GM21367 (cell line): ENCODE results near the gene ELOA.
"Not testable (repeated sequence)": the region's sequence is repeated elsewhere in the genome, so short reads cannot be mapped to it uniquely, and the experiment has no call there.

Experiments
- ATAC-seq: cut with Tn5 transposase; IDR thresholded peaks from one replicate; pipeline ENCODE4 v1.9.1; 2021; ENCODE audit not compliant: unreplicated experiment

Gene ELOA

DNA sequence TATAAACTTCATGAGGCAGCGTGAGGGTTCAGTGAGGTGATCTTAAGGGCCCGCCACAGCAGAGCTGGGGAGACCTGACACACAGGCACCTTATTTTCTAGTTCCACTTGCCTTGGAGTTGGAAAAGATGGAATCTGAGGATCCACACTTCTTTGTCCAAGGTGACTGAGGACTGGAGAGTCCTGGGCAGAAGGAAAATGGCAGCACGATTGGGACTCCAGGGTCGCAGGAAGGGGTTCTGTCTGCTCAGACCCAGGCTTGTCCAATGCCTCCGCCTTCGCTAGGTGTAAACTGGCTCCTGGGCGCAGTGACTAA, 55.9 kb downstream of the ELOA start:
- ATAC-seq, result no peak

DNA sequence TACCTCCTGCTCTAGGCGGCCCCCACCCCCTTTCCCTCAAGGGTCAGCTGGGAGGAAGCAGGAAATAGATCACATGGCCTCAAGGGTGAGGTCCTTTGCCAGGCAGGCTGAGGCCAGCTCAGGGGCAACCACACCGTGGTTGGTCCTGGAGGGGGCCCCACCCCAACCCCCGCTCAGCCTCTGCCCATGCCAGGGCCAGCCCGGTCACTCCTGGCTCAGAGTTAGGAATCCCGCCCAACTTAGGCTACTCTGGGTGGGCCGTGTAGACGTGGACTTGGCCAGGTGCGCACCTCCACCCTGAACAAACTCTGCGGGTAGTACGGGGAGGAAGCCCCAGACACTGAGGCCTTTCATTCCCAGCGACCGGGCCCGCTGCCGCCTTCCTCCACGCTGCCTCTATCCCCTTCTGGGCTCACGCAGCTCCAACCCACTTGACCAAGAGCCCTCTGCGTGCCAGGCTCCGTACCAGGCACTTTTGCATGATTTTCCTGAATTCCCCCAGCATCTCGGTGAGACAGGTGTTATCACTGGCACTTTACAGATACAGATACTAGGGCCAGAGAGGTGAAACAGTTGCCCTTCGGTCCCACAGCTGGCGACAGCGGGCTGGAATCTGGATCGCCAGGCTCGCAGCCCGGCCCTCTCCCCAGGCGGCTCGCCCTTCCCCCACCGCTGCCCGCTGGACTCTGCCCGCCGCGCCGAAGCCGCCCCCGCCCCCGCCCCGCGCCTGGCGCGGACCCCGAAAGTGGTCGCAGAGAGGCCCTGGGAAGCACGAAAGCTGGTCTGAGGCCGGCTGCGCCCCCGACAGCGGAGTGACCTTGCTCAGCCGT, 56.5 kb downstream of the ELOA start:
- ATAC-seq, result no peak

DNA sequence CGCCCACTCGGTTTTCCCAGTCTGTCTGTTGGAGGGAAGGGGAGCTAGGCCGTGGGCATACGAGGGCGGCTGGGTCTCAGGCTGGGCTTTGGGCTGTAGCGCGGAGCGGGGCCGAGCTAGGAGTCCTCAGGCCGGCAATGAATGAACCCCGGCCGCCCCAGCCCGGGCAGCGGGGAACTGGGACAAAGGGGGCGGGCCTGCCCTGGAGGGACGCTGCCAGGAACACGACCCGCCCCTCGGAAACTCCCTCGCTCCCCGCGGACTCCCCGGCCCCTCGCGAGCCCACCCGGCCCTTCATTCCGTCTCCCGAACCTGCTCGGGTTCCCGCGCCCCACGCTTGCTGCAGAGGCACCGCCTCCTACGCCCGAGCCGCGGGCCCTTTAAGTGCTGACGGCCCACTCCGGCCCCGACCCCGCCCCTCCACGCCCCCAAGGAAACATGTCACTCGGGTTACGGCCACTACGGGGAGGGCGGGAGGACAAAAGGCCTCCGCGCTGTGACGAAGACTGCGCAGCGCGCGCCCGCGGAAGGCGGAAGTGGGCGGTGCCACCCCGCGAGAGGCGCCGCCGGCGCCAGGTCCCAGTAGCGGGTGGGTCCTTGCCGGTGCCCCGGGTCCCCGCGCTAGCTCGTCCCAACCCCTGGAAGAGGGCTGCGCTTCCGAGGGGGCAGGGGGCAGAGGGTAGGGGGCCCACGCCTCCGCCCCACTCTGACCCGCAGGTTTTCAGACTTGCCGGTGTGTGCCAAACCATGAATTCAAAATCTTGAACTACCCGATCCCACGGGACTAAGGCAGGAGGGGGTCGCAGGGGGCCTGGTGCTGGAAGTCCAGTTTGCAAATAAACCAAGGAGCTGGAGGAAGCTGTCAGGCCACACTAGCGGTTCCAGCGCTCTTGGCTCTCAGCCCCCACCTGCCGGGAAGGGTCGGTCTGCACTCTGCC, 57.4 kb downstream of the ELOA start, which contains the start of gene GALE:
GALE (minus strand) TSS at position 355 of the 938 bp plus-strand sequence. CDS start 1,747 bp downstream, outside the sequence.
- peak; percentile 58 for ATAC-seq

DNA sequence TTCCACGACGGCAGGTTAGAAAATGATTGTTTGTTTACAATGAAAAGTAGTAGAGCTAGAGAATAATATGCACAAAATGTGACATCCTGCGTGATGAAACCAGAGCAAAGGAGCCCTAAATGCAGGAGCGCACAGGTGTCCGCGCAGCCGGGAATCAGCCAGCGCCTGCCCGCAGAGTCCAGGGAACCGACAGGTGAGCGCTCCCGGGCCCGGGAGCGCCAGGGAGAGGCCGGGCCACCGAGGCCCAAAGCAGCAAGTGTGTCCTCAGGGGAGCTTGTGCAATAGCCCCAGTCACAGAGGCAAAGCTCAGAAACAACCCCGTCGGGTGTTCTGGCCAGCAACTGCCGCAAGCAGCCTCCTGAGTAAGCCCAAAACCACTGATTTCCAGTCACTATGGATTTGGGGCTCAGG, 58.1 kb downstream of the ELOA start:
- no peak for ATAC-seq

DNA sequence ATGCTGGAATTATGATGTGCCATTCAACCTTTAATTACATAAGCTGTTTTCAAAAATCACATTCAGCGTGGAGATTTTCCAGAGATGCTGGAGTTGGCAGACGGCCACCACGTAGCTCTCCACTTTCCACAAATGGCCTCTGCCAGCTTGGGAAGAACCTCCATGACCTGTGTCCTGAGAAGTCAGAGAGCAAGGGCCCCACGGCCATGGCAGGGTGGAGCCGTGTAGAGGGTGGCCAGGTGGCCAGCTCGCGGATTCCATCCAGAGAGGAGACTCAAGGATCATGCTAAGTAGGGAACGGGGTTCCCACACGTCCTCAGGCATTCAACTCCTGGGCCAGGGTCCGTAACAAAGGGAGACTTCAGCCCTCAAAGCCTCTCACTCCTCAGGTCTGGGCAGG, 58.6 kb downstream of the ELOA start:
- no peak for ATAC-seq

DNA sequence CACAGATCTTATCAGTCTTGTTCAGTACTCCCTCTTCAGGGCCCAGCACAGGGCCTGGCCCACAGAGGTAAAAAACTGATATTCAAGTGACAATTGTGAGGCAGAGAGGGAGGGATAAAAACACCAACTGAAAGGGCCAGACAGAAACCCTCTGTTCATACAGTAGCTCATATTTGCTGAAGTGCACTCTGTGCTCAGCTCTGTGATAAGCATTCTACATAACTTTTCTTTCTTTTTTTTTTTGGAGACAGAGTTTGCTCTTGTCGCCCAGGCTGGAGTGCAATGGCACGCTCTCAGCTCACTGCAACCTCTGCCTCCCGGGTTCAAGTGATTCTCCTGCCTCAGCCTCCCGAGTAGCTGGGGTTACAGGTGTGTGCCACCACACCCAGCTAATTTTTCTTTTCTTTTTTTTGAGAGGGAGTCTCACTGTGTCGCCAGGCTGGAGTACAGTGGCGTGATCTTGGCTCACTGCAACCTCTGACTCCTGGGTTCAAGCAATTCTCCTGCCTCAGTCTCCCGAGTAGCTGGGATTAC, 59.6 kb downstream of the ELOA start:
- not testable (repeated sequence) for ATAC-seq

DNA sequence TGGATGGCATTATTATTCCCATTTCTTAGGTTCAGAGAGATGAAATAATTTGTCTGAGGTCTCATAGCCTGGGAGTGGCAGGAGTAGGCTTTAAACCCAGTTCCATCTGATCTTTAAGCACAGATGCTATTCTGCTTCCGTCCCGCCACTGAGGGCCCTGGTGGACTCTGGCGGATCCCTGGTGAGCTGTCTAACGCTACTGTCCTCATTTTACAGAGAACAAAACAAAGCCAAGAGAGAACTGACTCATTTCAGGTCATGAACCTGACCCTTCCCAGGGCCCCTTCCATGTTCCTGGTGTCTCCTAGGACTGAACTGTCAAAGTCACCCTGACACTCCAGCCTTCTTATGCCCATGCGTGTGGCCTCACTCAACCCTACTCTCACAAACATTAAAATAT, 60.4 kb downstream of the ELOA start:
- ATAC-seq, result no peak

DNA sequence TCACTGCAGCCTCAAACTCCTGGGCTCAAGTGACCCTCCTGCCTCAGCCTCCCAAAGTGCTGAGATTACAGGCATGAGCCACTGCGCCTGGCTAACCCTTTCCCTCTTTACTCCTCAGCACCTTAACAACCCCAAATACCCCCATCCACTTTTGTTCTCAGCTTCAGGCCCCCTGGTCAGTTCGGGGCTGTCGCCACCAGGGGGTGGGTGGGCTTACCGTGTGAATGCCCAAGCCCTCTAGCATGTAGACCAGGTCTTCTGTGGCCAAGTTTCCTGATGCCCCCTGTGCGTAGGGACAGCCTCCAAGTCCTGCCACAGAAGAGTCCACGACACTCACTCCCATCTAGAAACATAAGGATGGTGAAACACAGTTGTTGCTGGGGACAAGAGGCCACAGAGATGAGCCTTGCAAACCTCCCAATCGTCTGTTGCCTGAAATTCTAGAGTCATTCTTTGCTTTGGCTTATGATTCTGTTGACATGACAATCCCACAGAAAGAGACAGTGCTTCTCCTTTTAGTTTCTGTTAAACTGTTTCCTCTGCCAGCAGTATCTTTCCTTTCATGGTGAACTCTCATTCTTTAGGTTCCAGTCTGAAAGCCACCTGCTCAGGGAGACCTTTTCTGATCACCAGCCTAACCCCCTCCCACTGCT, 61.0 kb downstream of the ELOA start:
- ATAC-seq, result no peak

DNA sequence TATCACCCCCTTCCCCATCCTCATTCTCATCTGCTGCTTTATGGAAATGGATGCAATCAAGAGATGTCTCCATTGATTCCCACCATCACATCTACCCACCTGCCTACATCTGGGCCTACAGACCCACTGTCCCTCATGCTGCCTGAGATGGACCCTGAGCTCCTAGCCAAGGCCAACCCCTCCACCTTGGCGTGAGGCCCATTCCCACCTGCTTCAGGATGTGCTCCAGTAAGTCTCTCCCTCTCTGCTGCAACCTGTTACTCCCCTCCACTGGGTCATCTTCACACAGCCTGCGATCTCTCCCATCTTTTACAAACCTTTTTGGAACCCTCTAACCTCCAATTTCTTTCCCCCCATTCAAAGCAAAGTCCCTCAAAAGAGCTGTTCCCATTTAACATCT, 61.8 kb downstream of the ELOA start:
- ATAC-seq, result no peak

DNA sequence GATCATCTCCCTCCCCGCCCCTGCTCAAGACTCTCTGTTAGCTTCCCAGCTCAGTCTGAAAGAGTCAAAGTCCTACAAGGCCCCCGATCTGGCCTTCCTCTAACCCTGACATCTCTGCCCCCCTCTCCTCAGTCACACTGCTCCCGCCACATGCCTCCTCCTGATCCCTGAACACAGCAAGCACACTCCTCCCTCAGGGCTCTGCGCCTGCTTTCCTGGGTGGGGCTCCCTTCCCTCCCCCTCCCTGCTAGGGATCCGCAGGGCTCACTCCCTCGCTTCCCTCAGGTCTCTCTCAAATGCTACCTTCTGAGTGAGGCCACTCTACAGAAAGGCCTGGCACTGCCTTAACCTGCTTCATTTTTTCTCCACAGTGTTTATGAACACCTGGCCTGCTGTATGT, 63.0 kb downstream of the ELOA start:
- no peak for ATAC-seq

DNA sequence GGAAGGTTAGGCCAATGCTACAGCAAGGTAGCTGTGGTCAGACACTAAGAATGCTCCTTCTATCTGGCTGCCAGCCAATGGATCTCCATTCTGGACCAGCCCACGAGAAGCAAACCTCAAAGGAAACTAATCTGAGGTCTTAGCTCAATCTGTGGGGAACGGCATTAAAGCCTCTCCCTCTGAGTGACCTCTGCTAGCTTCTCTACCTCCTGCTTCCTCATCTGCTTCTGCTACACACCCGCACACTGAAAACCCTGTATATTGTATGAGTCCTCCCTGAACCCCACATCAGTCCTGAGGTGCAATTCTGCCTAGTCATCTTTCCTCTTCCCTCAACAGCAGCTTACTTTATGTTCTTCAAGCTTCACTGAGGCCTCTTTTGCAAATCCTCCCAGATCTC, 64.2 kb downstream of the ELOA start:
- no peak for ATAC-seq

DNA sequence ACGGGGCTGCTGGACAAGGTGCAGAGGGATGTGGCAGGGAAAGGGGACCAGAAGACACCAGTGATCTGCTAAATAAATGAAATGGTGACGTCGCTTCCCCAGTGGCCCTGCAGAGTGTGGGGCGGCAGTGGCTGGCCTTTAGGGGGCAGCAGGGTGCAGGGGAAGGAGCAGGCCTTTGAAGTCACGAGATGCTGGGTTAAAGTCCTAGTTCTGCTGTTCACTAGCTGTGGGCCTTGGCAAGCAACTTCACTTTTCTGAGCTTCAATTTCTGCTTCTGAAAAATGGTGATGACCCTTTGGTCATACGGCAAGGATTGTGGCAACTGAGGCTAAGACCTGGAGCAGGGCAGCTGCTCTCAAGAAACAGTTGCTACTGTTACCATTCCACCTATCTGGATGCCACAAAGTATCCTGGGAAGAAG, 66.5 kb downstream of the ELOA start:
- ATAC-seq, result no peak

DNA sequence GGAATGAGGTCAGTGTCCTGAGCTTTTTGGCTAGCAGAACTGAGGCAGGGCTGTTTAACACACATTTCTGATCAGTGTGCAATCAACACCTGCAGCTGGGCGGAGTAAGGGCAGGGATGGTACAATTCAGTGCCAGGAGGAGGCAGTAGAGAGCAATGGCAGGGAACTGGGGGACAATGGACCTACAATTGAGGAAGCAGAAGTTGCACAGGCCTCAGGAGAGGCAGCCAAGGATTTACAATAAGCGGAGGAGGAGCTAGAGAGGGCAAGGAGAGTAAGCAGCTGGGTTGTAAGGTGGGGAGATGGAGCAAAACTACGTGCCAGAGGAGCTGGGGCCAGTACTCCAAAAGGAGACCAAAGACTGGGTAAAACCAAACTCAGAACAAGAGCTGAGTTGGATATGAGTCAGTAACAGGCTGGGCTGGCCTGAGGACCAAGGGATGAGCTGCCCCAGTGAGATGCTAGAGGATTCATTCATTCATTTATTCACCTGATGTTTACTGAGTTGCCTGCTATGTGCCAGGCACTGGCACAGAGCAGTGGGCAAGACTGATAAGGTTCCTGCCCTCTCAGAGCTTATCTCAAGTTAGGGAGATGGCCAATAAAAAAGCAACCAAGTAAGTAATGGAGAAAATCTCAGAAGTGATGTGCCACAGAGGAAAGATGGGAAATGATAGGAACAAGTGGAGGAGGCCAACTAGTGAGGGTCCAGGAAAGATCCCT, 67.7 kb downstream of the ELOA start:
- ATAC-seq, result no peak
